B cell (primary cell): ENCODE results near the gene CCDC85B. TPM values are rescaled to one million over a fixed set of nuclear protein-coding genes. Genes with fewer than 3 reads are reported as not detected.

Source experiments
- ATAC-seq: fragments of 200-7000 bp; cut with Tn5 transposase; one replicate; pipeline ENCODE4 v1.10.0; 2021; ENCODE audit warnings: low read depth, mild to moderate bottlenecking, moderate number of reproducible peaks, moderate library complexity
- CTCF ChIA-PET: fragments of 350-600 bp; sonication (Branson Sonifier 250); formaldehyde crosslinking; loops from one replicate; lab custom pipeline; 2021; ENCODE audit warnings: antibody characterized with exemption, inconsistent platforms; lab: Charles Lee
- POLR2A ChIA-PET: fragments of 350-600 bp; sonication (Branson Sonifier 250); formaldehyde crosslinking; loops from one replicate; lab custom pipeline; 2021; ENCODE audit warnings: antibody characterized with exemption; lab: Charles Lee
- DNase-seq: peaks from one replicate; pipeline ENCODE4 v3.0.0; 2013
- H2AFZ ChIP-seq: 2 replicates; pipeline ENCODE4 v1.6.1; 2012; ENCODE audit warnings: mild to moderate bottlenecking, low read depth, low read length; ENCODE audit not compliant: insufficient read depth, poor library complexity, severe bottlenecking
- H3K27ac ChIP-seq, 2 donors: 1 replicate in 1 of 2; 2 replicates in 1 of 2; pipeline ENCODE4 v1.5.1; 2012 to 2013; ENCODE audit warnings: low read length in 2 of 2, mild to moderate bottlenecking in 2 of 2, moderate library complexity in 1 of 2
- H3K27me3 ChIP-seq, 4 experiments: fragments of 200-600 bp in 1 of 4; sonication (generic) in 1 of 4; replicated peaks in 1 of 4; 1 replicate in 2 of 4; 2 replicates in 2 of 4; pipeline versions ENCODE4 v1.6.1 to v1.7.0; 2013 to 2016; ENCODE audit warnings: low read length in 3 of 4, mild to moderate bottlenecking in 2 of 4, mixed read lengths in 1 of 4, moderate library complexity in 1 of 4; ENCODE audit not compliant: insufficient read depth in 4 of 4, control insufficient read depth in 3 of 4; ENCODE audit errors: control extremely low read depth in 1 of 4
- H3K36me3 ChIP-seq, 2 experiments: replicated peaks in 1 of 2; 1 replicate in 1 of 2; 2 replicates in 1 of 2; pipeline versions ENCODE4 v1.6.1 to v1.7.1; 2013; ENCODE audit warnings: low read length in 1 of 2; ENCODE audit not compliant: insufficient read depth in 2 of 2, control insufficient read depth in 1 of 2; ENCODE audit errors: control extremely low read depth in 1 of 2, extremely low read depth in 1 of 2
- H3K4me1 ChIP-seq, 2 donors: fragments of 200-600 bp in 1 of 2; sonication (generic) in 1 of 2; 1 replicate in 1 of 2; 2 replicates in 1 of 2; pipeline versions ENCODE4 v1.5.1 to v1.6.1; 2013 to 2017; ENCODE audit warnings: low read length in 2 of 2; ENCODE audit not compliant: control insufficient read depth in 2 of 2, insufficient read depth in 2 of 2
- H3K4me2 ChIP-seq: replicated peaks from 2 replicates; pipeline ENCODE3; 2012; ENCODE audit warnings: mild to moderate bottlenecking, low read depth, low read length; ENCODE audit not compliant: poor library complexity, severe bottlenecking
- H3K4me3 ChIP-seq, 5 experiments: fragments of 200-600 bp in 1 of 5; sonication (generic) in 1 of 5; 1 replicate in 3 of 5; 2 replicates in 2 of 5; pipeline versions ENCODE4 v1.5.1 to v1.7.0; 2011 to 2016; ENCODE audit warnings: low read length in 4 of 5, mild to moderate bottlenecking in 4 of 5, low read depth in 2 of 5, control low read depth in 1 of 5, moderate library complexity in 1 of 5; ENCODE audit not compliant: insufficient read depth in 1 of 5; ENCODE audit errors: control extremely low read depth in 1 of 5, extremely low read depth in 1 of 5
- H3K79me2 ChIP-seq: fragments of 200-600 bp; sonication (generic); one replicate; pipeline ENCODE4 v1.6.0; 2016; ENCODE audit warnings: low read length; ENCODE audit not compliant: control insufficient read depth, insufficient read depth
- H3K9ac ChIP-seq: fragments of 200-600 bp; sonication (generic); 2 replicates; pipeline ENCODE4 v1.6.1; 2017; ENCODE audit warnings: mild to moderate bottlenecking, low read length, moderate library complexity
- H3K9me3 ChIP-seq, 3 donors: one replicate each; pipeline versions ENCODE4 v1.6.1 to v1.7.1; 2013; ENCODE audit warnings: low read length in 2 of 3; ENCODE audit not compliant: control insufficient read depth in 2 of 3, insufficient read depth in 1 of 3; ENCODE audit errors: control extremely low read depth in 1 of 3
- H4K20me1 ChIP-seq: 2 replicates; pipeline ENCODE4 v1.6.0; 2012; ENCODE audit warnings: mild to moderate bottlenecking, low read length; ENCODE audit not compliant: insufficient read depth, control insufficient read depth, poor library complexity, severe bottlenecking
- H3K27ac Mint-ChIP-seq: one replicate; pipeline ENCODE4 v1.8.0; 2021; ENCODE audit warnings: mixed read lengths
- H3K27me3 Mint-ChIP-seq: one replicate; pipeline ENCODE4 v1.8.0; 2021; ENCODE audit warnings: mixed read lengths
- H3K4me1 Mint-ChIP-seq: one replicate; pipeline ENCODE4 v1.8.0; 2021; ENCODE audit warnings: mixed read lengths
- H3K4me3 Mint-ChIP-seq: one replicate; pipeline ENCODE4 v1.8.0; 2021; ENCODE audit warnings: mixed read lengths
- H3K9me3 Mint-ChIP-seq: one replicate; pipeline ENCODE4 v1.8.0; 2022; ENCODE audit warnings: mixed read lengths; ENCODE audit not compliant: insufficient read depth
- CTCF ChIP-seq: fragments of 200-600 bp; IDR thresholded peaks from one replicate; pipeline ENCODE4 v1.8.0; 2022; ENCODE audit warnings: antibody characterized with exemption, mild to moderate bottlenecking
- EZH2 ChIP-seq: IDR thresholded peaks from 2 replicates; pipeline ENCODE4 v1.6.1; 2012; ENCODE audit warnings: borderline replicate concordance, low read depth, mild to moderate bottlenecking, moderate library complexity, low read length; ENCODE audit not compliant: insufficient read depth, poor library complexity, severe bottlenecking
- WGBS: methylation state at CpG from one replicate; pipeline ENCODE4 v1.1.5; 2013; ENCODE audit warnings: missing lambda C conversion rate; ENCODE audit not compliant: insufficient coverage; 5-methylcytosine and 5-hydroxymethylcytosine counted together
- intact Hi-C: fragments of 100-400 bp; cut with micrococcal nuclease; formaldehyde crosslinking; loops from one replicate; pipeline ENCODE4 v1.10.0; 2022
- polyA plus RNA-seq: library from polyadenylated mRNA; depleted of rRNA; stranded (reverse); fragments of >200 nt; gene quantifications from 2 replicates; pipeline ENCODE4 v1.2.3, GENCODE V29; 2012
- total RNA-seq, 2 donors: library from RNA; stranded (reverse); fragments of 120-200 nt in 1 of 2; gene quantifications; 1 replicate in 1 of 2; 2 replicates in 1 of 2; pipeline versions ENCODE4 v1.2.3 to v1.2.4, GENCODE V29; 2013 to 2022

The CCDC85B gene
- total and polyA plus RNA-seq, 2 donors (not counting 1 experiment from before 2014, with no cell fraction given), result 18.2 to 39.5 TPM

GRCh38 chr11:65860278-65861164 lies 30.0 kb upstream of the CCDC85B start, which contains the start of gene MUS81:
Gene MUS81 (plus strand): TSS chr11:65860433. CDS start chr11:65860754, 321 bp downstream.
- ATAC-seq (peak; percentile 25), DNase-seq (peak; percentile 96)
- peaks cover 27 to 46% of the 10 kb centered on the region in 2 donors for H3K4me1 ChIP-seq
- Mint-ChIP-seq H3K9me3 (no peaks in the 10 kb centered on the region), H3K4me1 (peaks cover 38% of the 10 kb centered on the region), H3K4me3 (peak within 1 kb of the TSS; percentile 92), H3K27me3 (no peaks in the 10 kb centered on the region), H3K27ac (peak within 1 kb of the TSS; percentile 98)
- H2AFZ ChIP-seq, result peak within 1 kb of the TSS; percentile 85
- intact Hi-C loops, result loop anchor here (1.0 kb wide), 3 partner anchors 24 to 129 kb away; partner anchors contain the start of gene FIBP
- no peaks in the 10 kb centered on the region for H3K9me3 ChIP-seq
- no peaks in the 10 kb centered on the region for H3K27me3 ChIP-seq
- peaks cover 56% of the 10 kb centered on the region for H4K20me1 ChIP-seq
- peak within 1 kb of the TSS; percentile 77 to 89 for H3K27ac ChIP-seq
- no peak for TF ChIP-seq EZH2
- peak; percentile 96 for TF ChIP-seq CTCF
- H3K79me2 ChIP-seq, result peaks cover 50% of the 10 kb centered on the region
- peaks cover 0 to 53% of the 10 kb centered on the region in 2 experiments for H3K36me3 ChIP-seq
- ChIA-PET POLR2A (interaction anchor here (0.8 to 4.8 kb wide), 17 partner anchors 10 to 743 kb away, joined by 3 to 65 read pairs (median 8); partner anchors contain the start of genes BANF1, C11orf68, CCDC85B and EIF1AD), CTCF (interaction anchor here (0.5 to 8.6 kb wide), 32 partner anchors 10 to 529 kb away, joined by 3 to 244 read pairs (median 4); partner anchors contain the start of genes AP5B1, BANF1, C11orf68 and CCDC85B)
- peak within 1 kb of the TSS; percentile 81 to 98 (median 95) for H3K4me3 ChIP-seq
- H3K9ac ChIP-seq, result peak within 1 kb of the TSS; percentile 79
- peak within 1 kb of the TSS; percentile 94 for H3K4me2 ChIP-seq
- under 1% methylated on average over 78 of the region's 78 CpGs for WGBS
